B cell (primary cell): ENCODE results near the gene STC2. TPM values are rescaled to one million over a fixed set of nuclear protein-coding genes. Genes with fewer than 3 reads are reported as not detected.

ENCODE experiments used
- ATAC-seq: fragments of 200-7000 bp; cut with Tn5 transposase; one replicate; pipeline ENCODE4 v1.10.0; 2021; ENCODE audit warnings: low read depth, mild to moderate bottlenecking, moderate number of reproducible peaks, moderate library complexity
- CTCF ChIA-PET: fragments of 350-600 bp; sonication (Branson Sonifier 250); formaldehyde crosslinking; loops from one replicate; lab custom pipeline; 2021; ENCODE audit warnings: antibody characterized with exemption, inconsistent platforms; lab: Charles Lee
- POLR2A ChIA-PET: fragments of 350-600 bp; sonication (Branson Sonifier 250); formaldehyde crosslinking; loops from one replicate; lab custom pipeline; 2021; ENCODE audit warnings: antibody characterized with exemption; lab: Charles Lee
- DNase-seq: peaks from one replicate; pipeline ENCODE4 v3.0.0; 2013
- H2AFZ ChIP-seq: 2 replicates; pipeline ENCODE4 v1.6.1; 2012; ENCODE audit warnings: mild to moderate bottlenecking, low read depth, low read length; ENCODE audit not compliant: insufficient read depth, poor library complexity, severe bottlenecking
- H3K27ac ChIP-seq, 2 donors: 1 replicate in 1 of 2; 2 replicates in 1 of 2; pipeline ENCODE4 v1.5.1; 2012 to 2013; ENCODE audit warnings: low read length in 2 of 2, mild to moderate bottlenecking in 2 of 2, moderate library complexity in 1 of 2
- H3K27me3 ChIP-seq, 4 experiments: fragments of 200-600 bp in 1 of 4; sonication (generic) in 1 of 4; replicated peaks in 1 of 4; 1 replicate in 2 of 4; 2 replicates in 2 of 4; pipeline versions ENCODE4 v1.6.1 to v1.7.0; 2013 to 2016; ENCODE audit warnings: low read length in 3 of 4, mild to moderate bottlenecking in 2 of 4, mixed read lengths in 1 of 4, moderate library complexity in 1 of 4; ENCODE audit not compliant: insufficient read depth in 4 of 4, control insufficient read depth in 3 of 4; ENCODE audit errors: control extremely low read depth in 1 of 4
- H3K36me3 ChIP-seq, 2 experiments: replicated peaks in 1 of 2; 1 replicate in 1 of 2; 2 replicates in 1 of 2; pipeline versions ENCODE4 v1.6.1 to v1.7.1; 2013; ENCODE audit warnings: low read length in 1 of 2; ENCODE audit not compliant: insufficient read depth in 2 of 2, control insufficient read depth in 1 of 2; ENCODE audit errors: control extremely low read depth in 1 of 2, extremely low read depth in 1 of 2
- H3K4me1 ChIP-seq, 2 donors: fragments of 200-600 bp in 1 of 2; sonication (generic) in 1 of 2; 1 replicate in 1 of 2; 2 replicates in 1 of 2; pipeline versions ENCODE4 v1.5.1 to v1.6.1; 2013 to 2017; ENCODE audit warnings: low read length in 2 of 2; ENCODE audit not compliant: control insufficient read depth in 2 of 2, insufficient read depth in 2 of 2
- H3K4me2 ChIP-seq: replicated peaks from 2 replicates; pipeline ENCODE3; 2012; ENCODE audit warnings: mild to moderate bottlenecking, low read depth, low read length; ENCODE audit not compliant: poor library complexity, severe bottlenecking
- H3K4me3 ChIP-seq, 5 experiments: fragments of 200-600 bp in 1 of 5; sonication (generic) in 1 of 5; 1 replicate in 3 of 5; 2 replicates in 2 of 5; pipeline versions ENCODE4 v1.5.1 to v1.7.0; 2011 to 2016; ENCODE audit warnings: low read length in 4 of 5, mild to moderate bottlenecking in 4 of 5, low read depth in 2 of 5, control low read depth in 1 of 5, moderate library complexity in 1 of 5; ENCODE audit not compliant: insufficient read depth in 1 of 5; ENCODE audit errors: control extremely low read depth in 1 of 5, extremely low read depth in 1 of 5
- H3K79me2 ChIP-seq: fragments of 200-600 bp; sonication (generic); one replicate; pipeline ENCODE4 v1.6.0; 2016; ENCODE audit warnings: low read length; ENCODE audit not compliant: control insufficient read depth, insufficient read depth
- H3K9ac ChIP-seq: fragments of 200-600 bp; sonication (generic); 2 replicates; pipeline ENCODE4 v1.6.1; 2017; ENCODE audit warnings: mild to moderate bottlenecking, low read length, moderate library complexity
- H3K9me3 ChIP-seq, 3 donors: one replicate each; pipeline versions ENCODE4 v1.6.1 to v1.7.1; 2013; ENCODE audit warnings: low read length in 2 of 3; ENCODE audit not compliant: control insufficient read depth in 2 of 3, insufficient read depth in 1 of 3; ENCODE audit errors: control extremely low read depth in 1 of 3
- H4K20me1 ChIP-seq: 2 replicates; pipeline ENCODE4 v1.6.0; 2012; ENCODE audit warnings: mild to moderate bottlenecking, low read length; ENCODE audit not compliant: insufficient read depth, control insufficient read depth, poor library complexity, severe bottlenecking
- H3K27ac Mint-ChIP-seq: one replicate; pipeline ENCODE4 v1.8.0; 2021; ENCODE audit warnings: mixed read lengths
- H3K27me3 Mint-ChIP-seq: one replicate; pipeline ENCODE4 v1.8.0; 2021; ENCODE audit warnings: mixed read lengths
- H3K4me1 Mint-ChIP-seq: one replicate; pipeline ENCODE4 v1.8.0; 2021; ENCODE audit warnings: mixed read lengths
- H3K4me3 Mint-ChIP-seq: one replicate; pipeline ENCODE4 v1.8.0; 2021; ENCODE audit warnings: mixed read lengths
- H3K9me3 Mint-ChIP-seq: one replicate; pipeline ENCODE4 v1.8.0; 2022; ENCODE audit warnings: mixed read lengths; ENCODE audit not compliant: insufficient read depth
- EZH2 ChIP-seq: IDR thresholded peaks from 2 replicates; pipeline ENCODE4 v1.6.1; 2012; ENCODE audit warnings: borderline replicate concordance, low read depth, mild to moderate bottlenecking, moderate library complexity, low read length; ENCODE audit not compliant: insufficient read depth, poor library complexity, severe bottlenecking
- WGBS: methylation state at CpG from one replicate; pipeline ENCODE4 v1.1.5; 2013; ENCODE audit warnings: missing lambda C conversion rate; ENCODE audit not compliant: insufficient coverage; 5-methylcytosine and 5-hydroxymethylcytosine counted together
- intact Hi-C: fragments of 100-400 bp; cut with micrococcal nuclease; formaldehyde crosslinking; loops from one replicate; pipeline ENCODE4 v1.10.0; 2022
- polyA plus RNA-seq: library from polyadenylated mRNA; depleted of rRNA; stranded (reverse); fragments of >200 nt; gene quantifications from 2 replicates; pipeline ENCODE4 v1.2.3, GENCODE V29; 2012
- total RNA-seq, 2 donors: library from RNA; stranded (reverse); fragments of 120-200 nt in 1 of 2; gene quantifications; 1 replicate in 1 of 2; 2 replicates in 1 of 2; pipeline versions ENCODE4 v1.2.3 to v1.2.4, GENCODE V29; 2013 to 2022
- TF ChIP-seq, protein P1 (sequence below): fragments of 200-600 bp; IDR thresholded peaks from one replicate; pipeline ENCODE4 v1.8.0; 2022; ENCODE audit warnings: antibody characterized with exemption, mild to moderate bottlenecking

The STC2 gene
- total and polyA plus RNA-seq, 2 donors (not counting 1 experiment from before 2014, with no cell fraction given), result not detected

DNA sequence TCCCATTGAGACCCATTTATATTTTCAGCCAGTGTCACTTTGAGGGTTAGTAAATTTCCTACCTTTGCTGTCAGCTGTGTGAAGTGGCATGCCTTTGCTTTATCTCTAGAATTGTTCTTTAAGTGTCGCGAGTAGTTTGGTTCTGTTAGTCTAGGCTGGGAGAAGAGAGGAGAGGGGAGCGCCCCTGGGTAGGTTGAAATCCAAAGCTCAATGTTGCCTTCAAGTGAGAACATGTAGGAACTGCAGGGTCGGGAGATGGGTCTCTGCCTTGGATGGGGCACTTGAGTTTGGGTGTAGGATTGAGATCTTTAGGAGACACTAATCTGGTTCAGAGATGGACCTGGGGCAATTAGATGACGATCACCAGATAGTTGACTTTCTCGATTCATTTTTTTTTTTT lies 46.3 kb downstream of the STC2 start:
- no peak overlapping the region for H3K4me2 ChIP-seq
- H3K27ac Mint-ChIP-seq, result no peak overlapping the region
- CTCF ChIA-PET, result no interaction called here

DNA sequence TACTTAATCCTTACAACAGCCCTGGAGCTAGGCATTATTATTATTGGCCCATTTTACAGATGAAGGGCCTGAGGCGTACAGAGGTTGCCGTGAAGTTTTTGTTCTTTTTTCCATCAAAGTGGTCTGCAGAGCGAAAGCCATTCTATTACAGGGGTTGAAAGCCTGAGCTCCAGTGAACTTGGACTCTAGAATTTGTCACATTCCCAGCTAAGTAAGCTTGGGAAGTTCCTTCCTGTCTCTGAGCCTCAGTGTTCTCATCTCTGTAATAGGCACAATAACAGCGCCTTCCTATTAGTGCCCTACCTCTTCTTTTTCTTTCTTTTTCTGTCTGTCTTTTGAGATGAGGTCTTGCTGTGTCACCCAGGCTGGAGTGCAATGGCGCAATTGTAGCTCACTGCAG lies 49.0 kb downstream of the STC2 start:
- peaks cover 6% of the 10 kb centered on the region for H3K4me1 Mint-ChIP-seq
- Histone ChIP-seq H4K20me1 (no peaks in the 10 kb centered on the region), H3K79me2 (no peaks in the 10 kb centered on the region), H3K36me3 (no peaks in the 10 kb centered on the region), H3K4me1 (peaks cover 3 to 7% of the 10 kb centered on the region in 2 donors), H3K27me3 (peaks cover 0 to 23% (median 10%) of the 10 kb centered on the region in 4 experiments), H3K9me3 (peaks cover 0 to 8% (median 0%) of the 10 kb centered on the region in 3 donors), H3K27ac (no peak overlapping the region), H2AFZ (no peak overlapping the region), H3K4me2 (no peak overlapping the region), H3K9ac (no peak overlapping the region), H3K4me3 (no peak overlapping the region)
- H3K27me3 Mint-ChIP-seq, result peaks cover 52% of the 10 kb centered on the region
- no peak for ATAC-seq
- intact Hi-C loops, result no loop called here
- POLR2A ChIA-PET, result interaction anchor here (0.5 kb wide), 1 partner anchor 368 kb away, joined by 3 read pairs; no protein-coding TSS in a partner anchor
- no peak for DNase-seq
- H3K27ac Mint-ChIP-seq, result no peak overlapping the region
- H3K9me3 Mint-ChIP-seq, result peaks cover under 1% of the 10 kb centered on the region
- H3K4me3 Mint-ChIP-seq, result no peak overlapping the region
- 98% methylated on average over 5 of the region's 5 CpGs for WGBS
- TF ChIP-seq, protein P1, sequence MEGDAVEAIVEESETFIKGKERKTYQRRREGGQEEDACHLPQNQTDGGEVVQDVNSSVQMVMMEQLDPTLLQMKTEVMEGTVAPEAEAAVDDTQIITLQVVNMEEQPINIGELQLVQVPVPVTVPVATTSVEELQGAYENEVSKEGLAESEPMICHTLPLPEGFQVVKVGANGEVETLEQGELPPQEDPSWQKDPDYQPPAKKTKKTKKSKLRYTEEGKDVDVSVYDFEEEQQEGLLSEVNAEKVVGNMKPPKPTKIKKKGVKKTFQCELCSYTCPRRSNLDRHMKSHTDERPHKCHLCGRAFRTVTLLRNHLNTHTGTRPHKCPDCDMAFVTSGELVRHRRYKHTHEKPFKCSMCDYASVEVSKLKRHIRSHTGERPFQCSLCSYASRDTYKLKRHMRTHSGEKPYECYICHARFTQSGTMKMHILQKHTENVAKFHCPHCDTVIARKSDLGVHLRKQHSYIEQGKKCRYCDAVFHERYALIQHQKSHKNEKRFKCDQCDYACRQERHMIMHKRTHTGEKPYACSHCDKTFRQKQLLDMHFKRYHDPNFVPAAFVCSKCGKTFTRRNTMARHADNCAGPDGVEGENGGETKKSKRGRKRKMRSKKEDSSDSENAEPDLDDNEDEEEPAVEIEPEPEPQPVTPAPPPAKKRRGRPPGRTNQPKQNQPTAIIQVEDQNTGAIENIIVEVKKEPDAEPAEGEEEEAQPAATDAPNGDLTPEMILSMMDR, result no peak
- TF ChIP-seq EZH2, result no peak
- CTCF ChIA-PET, result no interaction called here

More for the DNA sequence above, 46.3 kb downstream of the STC2 start:
- peaks cover 10% of the 10 kb centered on the region for H3K4me1 Mint-ChIP-seq
- peaks cover 3 to 8% of the 10 kb centered on the region in 2 donors for H3K4me1 ChIP-seq
- H4K20me1 ChIP-seq, result no peaks in the 10 kb centered on the region
- peaks cover 9% of the 10 kb centered on the region for H3K9me3 Mint-ChIP-seq
- intact Hi-C loops, result no loop called here
- no peak overlapping the region for H3K4me3 Mint-ChIP-seq
- no peak for DNase-seq
- no peaks in the 10 kb centered on the region for H3K36me3 ChIP-seq
- no peak overlapping the region for H2AFZ ChIP-seq
- no peak for TF ChIP-seq EZH2
- TF ChIP-seq, protein P1, result no peak
- H3K9me3 ChIP-seq, result peaks cover 0 to 10% (median 0%) of the 10 kb centered on the region in 3 donors
- no peaks in the 10 kb centered on the region for H3K79me2 ChIP-seq
- H3K27me3 Mint-ChIP-seq, result peaks cover 64% of the 10 kb centered on the region
- H3K9ac ChIP-seq, result no peak overlapping the region
- no peak overlapping the region for H3K4me3 ChIP-seq
- H3K27me3 ChIP-seq, result peaks cover 0 to 24% (median 12%) of the 10 kb centered on the region in 4 experiments
- ATAC-seq, result no peak
- WGBS, result 14% methylated on average over 4 of the region's 6 CpGs
- POLR2A ChIA-PET, result no interaction called here
- H3K27ac ChIP-seq, result no peak overlapping the region
